K562 (cell line): ENCODE measurements around the gene DCAF4. TPM values are rescaled to one million over a fixed set of nuclear protein-coding genes. Genes with fewer than 3 reads are reported as not detected.
A peak's percentile ranks its signal among the peaks of the same experiment; 100 is the strongest.

Source experiments
- BHLHE40 ChIP-seq: IDR thresholded peaks from 2 replicates; pipeline ENCODE4 v1.6.1; 2011; ENCODE audit warnings: low read length, improper control_type of control experiment
- EP300 ChIP-seq: IDR thresholded peaks from 2 replicates; pipeline ENCODE4 v1.6.1; 2012; ENCODE audit warnings: low read length, improper control_type of control experiment
- ETS1 ChIP-seq: conservative IDR thresholded peaks from 2 replicates; pipeline ENCODE4 v1.6.1; 2011; ENCODE audit warnings: low read depth, mild to moderate bottlenecking, low read length; ENCODE audit not compliant: control insufficient read depth
- FOXA1 ChIP-seq: fragments of 450-650 bp; IDR thresholded peaks from 2 replicates; pipeline ENCODE4 v1.6.1; 2016; ENCODE audit warnings: mild to moderate bottlenecking, borderline replicate concordance
- HMG20A ChIP-seq: fragments of 450-650 bp; formaldehyde crosslinking; conservative IDR thresholded peaks from 2 replicates; pipeline ENCODE4 v1.4.0; 2020; ENCODE audit warnings: mild to moderate bottlenecking, mixed read lengths
- HMG20B ChIP-seq: fragments of 250-450 bp; sonication (Bioruptor Pico); IDR thresholded peaks from 2 replicates; pipeline ENCODE4 v1.5.0; 2021; ENCODE audit warnings: mild to moderate bottlenecking
- HSF4 ChIP-seq: fragments of 250-450 bp; sonication (Bioruptor Pico); IDR thresholded peaks from 2 replicates; pipeline ENCODE4 v2.1.2; 2022; ENCODE audit warnings: mild to moderate bottlenecking, moderate library complexity, borderline replicate concordance
- MYNN ChIP-seq, 2 experiments: sonication (generic); formaldehyde crosslinking in 1 of 2; IDR thresholded peaks; 2 replicates each; pipeline versions ENCODE4 v1.5.0 to v1.6.1; 2016 to 2020; ENCODE audit warnings: antibody characterized with exemption in 1 of 2, missing genetic modification reagents in 1 of 2
- NR2C2 ChIP-seq, 2 experiments: fragments of 200-800 bp in 1 of 2; sonication (Bioruptor generic) in 1 of 2; sonication (generic) in 1 of 2; formaldehyde crosslinking in 1 of 2; IDR thresholded peaks; 2 replicates each; pipeline versions ENCODE4 v1.6.1 to v1.8.0; 2016 to 2022; ENCODE audit warnings: mild to moderate bottlenecking in 1 of 2, missing compliant biosample characterization in 1 of 2, missing genetic modification characterization in 1 of 2, missing genetic modification reagents in 1 of 2
- REST ChIP-seq, 2 experiments: fragments of 450-650 bp; formaldehyde crosslinking in 1 of 2; IDR thresholded peaks; 2 replicates each; pipeline versions ENCODE4 v1.4.0 to v1.6.1; 2014 to 2020; ENCODE audit warnings: mild to moderate bottlenecking in 2 of 2, borderline replicate concordance in 1 of 2, low read depth in 1 of 2
- SNAPC5 ChIP-seq: fragments of 250-450 bp; sonication (Bioruptor Pico); IDR thresholded peaks from 2 replicates; pipeline ENCODE4 v1.8.0; 2021; ENCODE audit warnings: moderate library complexity, mild to moderate bottlenecking, inconsistent platforms
- TARDBP ChIP-seq: fragments of 450-650 bp; IDR thresholded peaks from 2 replicates; pipeline ENCODE4 v1.6.1; 2016
- TBP ChIP-seq: optimal IDR thresholded peaks from 2 replicates; pipeline ENCODE3; 2011; ENCODE audit warnings: low read depth, low read length, improper control_type of control experiment
- ZNF253 ChIP-seq: fragments of 250-450 bp; sonication (Bioruptor Pico); conservative IDR thresholded peaks from 2 replicates; pipeline ENCODE4 v1.6.1; 2021; ENCODE audit warnings: mild to moderate bottlenecking
- ZNF445 ChIP-seq: fragments of 250-450 bp; sonication (Bioruptor Pico); IDR thresholded peaks from 2 replicates; pipeline ENCODE4 v1.4.0; 2020; ENCODE audit warnings: low read depth, mild to moderate bottlenecking, moderate library complexity
- ZNF586 ChIP-seq: fragments of 450-650 bp; formaldehyde crosslinking; conservative IDR thresholded peaks from 2 replicates; pipeline ENCODE4 v1.4.0; 2020; ENCODE audit warnings: mild to moderate bottlenecking, moderate library complexity
- ZNF695 ChIP-seq: fragments of 450-650 bp; formaldehyde crosslinking; IDR thresholded peaks from 2 replicates; pipeline ENCODE4 v1.4.0; 2020; ENCODE audit warnings: mild to moderate bottlenecking, moderate library complexity
- ZNF785 ChIP-seq: fragments of 250-450 bp; sonication (Bioruptor Pico); IDR thresholded peaks from 2 replicates; pipeline ENCODE4 v1.4.0; 2020; ENCODE audit warnings: mild to moderate bottlenecking
- polyA plus RNA-seq, 8 experiments: library from polyadenylated mRNA; depleted of rRNA in 4 of 8; stranded (reverse) in 5 of 8; unstranded in 3 of 8; fragments of >200 nt; fragmentation: Nextera tagmentation in 2 of 8; fragmentation: Illumina TruSeq in 1 of 8; extraction: Ambion mirVana in 2 of 8; extraction: Trizol in 1 of 8; gene quantifications; 2 replicates each; pipeline versions ENCODE4 v1.2.1 to v1.2.3, GENCODE V29; 2011 to 2014; ENCODE audit warnings: inconsistent platforms in 1 of 8, missing spikeins in 1 of 8
- total RNA-seq, 7 experiments: library from RNA; depleted of rRNA in 6 of 7; stranded (reverse); fragments of >200 nt in 6 of 7; fragmentation: Illumina TruSeq in 2 of 7; extraction: Trizol in 2 of 7; gene quantifications; 2 replicates each; pipeline versions ENCODE4 v1.2.1 to v1.2.3, GENCODE V29; 2011 to 2021; ENCODE audit warnings: low replicate concordance in 1 of 7

Gene DCAF4
- total and polyA plus RNA-seq, 9 of the 15 experiments (the other 6 are each of a cell fraction or from before 2014, with no cell fraction given) = 2.7 to 49.2 (median 22.9) TPM

- TF ChIP-seq REST (IDR thresholded peaks at IDR 0.05; ENCODE audit: borderline replicate concordance) (peak; percentile 36; the same call in 1 of the 2 replicates), REST (CRISPR knock-in tag; IDR thresholded peaks at IDR 0.05; ENCODE audit: low read depth) (no peak), ETS1 (no peak; the same call in 1 of the 2 replicates), ZNF785 (CRISPR knock-in tag) (no peak), FOXA1 (no peak), ZNF586 (no peak), NR2C2 (CRISPR knock-in tag; IDR thresholded peaks at IDR 0.05) (no peak), NR2C2 (tag; IDR thresholded peaks at IDR 0.05) (no peak), HMG20A (no peak), TBP (peak; percentile 68), TARDBP (no peak), HMG20B (no peak), SNAPC5 (CRISPR knock-in tag) (no peak), ZNF695 (no peak), BHLHE40 (peak; percentile 70), ZNF253 (CRISPR knock-in tag) (no peak), ZNF445 (CRISPR knock-in tag) (no peak), HSF4 (no peak), MYNN (IDR thresholded peaks at IDR 0.05) (no peak), MYNN (CRISPR knock-in tag; IDR thresholded peaks at IDR 0.05) (no peak), EP300 (no peak)
These were observed at the start of gene DCAF4 (continued) for GRCh38 chr14:72926292-72927028.
